Measurements from ENCODE around the gene GAS5. TPM values are rescaled to one million over a fixed set of nuclear protein-coding genes. Genes with fewer than 3 reads are reported as not detected.
A peak's percentile ranks its signal among the peaks of the same experiment; 100 is the strongest.

Gene GAS5
- total RNA-seq, 1 donor from 2014 or later = 701 TPM

DNA sequence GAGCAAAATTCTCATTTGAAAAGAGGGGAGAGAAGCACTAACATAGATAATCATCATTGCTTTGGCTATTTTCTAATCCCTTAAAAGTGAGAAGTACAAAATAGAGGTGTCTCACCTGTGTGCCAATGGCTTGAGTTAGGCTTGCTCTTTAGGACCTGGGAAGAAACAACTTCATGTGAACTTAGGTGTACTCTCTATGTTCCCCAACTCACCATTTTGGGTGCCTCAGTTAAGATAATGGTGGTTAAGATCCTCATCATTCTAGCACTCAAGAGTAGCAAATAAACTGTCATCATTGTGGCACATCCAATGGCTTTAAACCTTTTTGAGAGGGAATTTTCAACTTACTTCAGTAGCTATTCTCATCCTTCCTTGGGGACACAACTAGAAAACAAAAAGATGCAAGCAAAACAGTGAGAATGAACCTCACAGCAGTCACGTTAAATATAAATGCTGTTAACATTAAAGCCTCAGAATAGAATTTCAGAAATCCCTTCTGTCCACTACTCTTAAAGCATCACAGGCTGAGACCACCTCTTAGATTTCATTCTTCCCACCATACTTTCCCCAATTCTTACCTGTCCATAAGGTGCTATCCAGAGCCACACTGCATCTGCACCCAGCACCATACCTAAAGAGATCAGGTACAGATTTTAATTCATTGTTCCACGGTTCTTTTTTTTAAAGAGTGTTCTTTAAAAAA is 1.2 kb downstream of the GAS5 start:
- CTCF ChIA-PET = no interaction called here
- Mint-ChIP-seq H3K9me3 (no peaks in the 10 kb centered on the region), H3K4me1 (peaks cover 82% of the 10 kb centered on the region), H3K27ac (peak overlapping the region; percentile 97), H3K27me3 (no peaks in the 10 kb centered on the region), H3K4me3 (peak overlapping the region; percentile 97), H3K36me3 (ENCODE audit: low read depth) (peaks cover 75% of the 10 kb centered on the region)
- ATAC-seq (ENCODE audit: low read depth) (no peak), DNase-seq (no peak)
- POLR2A ChIA-PET = interaction anchor here (1.3 to 3.1 kb wide), 5 partner anchors 10 to 1048 kb away, joined by 4 to 22 read pairs (median 5); partner anchors contain the start of genes CENPL, DARS2 and RC3H1
- TF ChIP-seq, protein P1, sequence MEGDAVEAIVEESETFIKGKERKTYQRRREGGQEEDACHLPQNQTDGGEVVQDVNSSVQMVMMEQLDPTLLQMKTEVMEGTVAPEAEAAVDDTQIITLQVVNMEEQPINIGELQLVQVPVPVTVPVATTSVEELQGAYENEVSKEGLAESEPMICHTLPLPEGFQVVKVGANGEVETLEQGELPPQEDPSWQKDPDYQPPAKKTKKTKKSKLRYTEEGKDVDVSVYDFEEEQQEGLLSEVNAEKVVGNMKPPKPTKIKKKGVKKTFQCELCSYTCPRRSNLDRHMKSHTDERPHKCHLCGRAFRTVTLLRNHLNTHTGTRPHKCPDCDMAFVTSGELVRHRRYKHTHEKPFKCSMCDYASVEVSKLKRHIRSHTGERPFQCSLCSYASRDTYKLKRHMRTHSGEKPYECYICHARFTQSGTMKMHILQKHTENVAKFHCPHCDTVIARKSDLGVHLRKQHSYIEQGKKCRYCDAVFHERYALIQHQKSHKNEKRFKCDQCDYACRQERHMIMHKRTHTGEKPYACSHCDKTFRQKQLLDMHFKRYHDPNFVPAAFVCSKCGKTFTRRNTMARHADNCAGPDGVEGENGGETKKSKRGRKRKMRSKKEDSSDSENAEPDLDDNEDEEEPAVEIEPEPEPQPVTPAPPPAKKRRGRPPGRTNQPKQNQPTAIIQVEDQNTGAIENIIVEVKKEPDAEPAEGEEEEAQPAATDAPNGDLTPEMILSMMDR (IDR thresholded peaks at IDR 0.05) = no peak
- intact Hi-C loops (cut with micrococcal nuclease) = loop anchor here (10.0 kb wide), 1 partner anchor 878 kb away; no protein-coding TSS in a partner anchor

DNA sequence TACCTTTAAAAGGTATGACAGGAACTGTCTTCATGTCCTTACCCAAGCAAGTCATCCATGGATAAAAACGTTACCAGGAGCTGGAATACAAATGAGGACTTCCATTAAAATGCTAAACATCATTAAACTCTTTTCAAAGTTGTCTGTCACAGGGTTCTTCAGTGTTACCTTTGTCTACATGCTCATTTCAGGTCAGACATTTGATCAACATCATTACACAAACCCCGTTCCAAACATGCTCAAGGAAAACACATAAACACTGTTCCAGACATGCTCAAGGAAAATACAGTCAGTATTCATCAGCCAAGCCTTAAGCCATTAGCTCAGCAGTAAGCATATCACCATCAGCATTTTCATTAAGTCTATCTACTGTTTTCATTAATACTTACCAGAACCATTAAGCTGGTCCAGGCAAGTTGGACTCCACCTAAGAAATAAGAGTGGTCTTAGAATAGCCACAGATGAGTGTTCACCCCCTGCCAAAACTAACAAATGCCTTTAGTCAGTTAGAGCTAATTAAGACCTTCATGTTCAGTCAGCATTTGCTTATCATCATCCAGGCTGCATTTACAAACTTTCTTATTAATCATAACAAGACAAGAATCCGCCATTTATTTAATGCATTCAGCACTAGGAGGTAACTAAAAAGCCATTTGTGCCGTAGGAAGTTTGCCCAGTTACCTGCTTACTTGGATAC is 2.2 kb downstream of the GAS5 start:
- Mint-ChIP-seq H3K4me1 (peaks cover 73% of the 10 kb centered on the region), H3K27me3 (no peaks in the 10 kb centered on the region), H3K36me3 (ENCODE audit: low read depth) (peaks cover 71% of the 10 kb centered on the region), H3K9me3 (no peaks in the 10 kb centered on the region), H3K27ac (peak overlapping the region; percentile 97), H3K4me3 (peak overlapping the region; percentile 97)
- intact Hi-C loops (cut with micrococcal nuclease) = loop anchor here (10.0 kb wide), 1 partner anchor 879 kb away; no protein-coding TSS in a partner anchor
- CTCF ChIA-PET = no interaction called here
- TF ChIP-seq, protein P1 (IDR thresholded peaks at IDR 0.05) = no peak
- no peak for DNase-seq
- POLR2A ChIA-PET = interaction anchor here (1.2 to 2.3 kb wide), 5 partner anchors 9 to 1047 kb away, joined by 4 to 10 read pairs (median 5); partner anchors contain the start of genes CENPL and DARS2
- no peak for ATAC-seq (ENCODE audit: low read depth)

DNA sequence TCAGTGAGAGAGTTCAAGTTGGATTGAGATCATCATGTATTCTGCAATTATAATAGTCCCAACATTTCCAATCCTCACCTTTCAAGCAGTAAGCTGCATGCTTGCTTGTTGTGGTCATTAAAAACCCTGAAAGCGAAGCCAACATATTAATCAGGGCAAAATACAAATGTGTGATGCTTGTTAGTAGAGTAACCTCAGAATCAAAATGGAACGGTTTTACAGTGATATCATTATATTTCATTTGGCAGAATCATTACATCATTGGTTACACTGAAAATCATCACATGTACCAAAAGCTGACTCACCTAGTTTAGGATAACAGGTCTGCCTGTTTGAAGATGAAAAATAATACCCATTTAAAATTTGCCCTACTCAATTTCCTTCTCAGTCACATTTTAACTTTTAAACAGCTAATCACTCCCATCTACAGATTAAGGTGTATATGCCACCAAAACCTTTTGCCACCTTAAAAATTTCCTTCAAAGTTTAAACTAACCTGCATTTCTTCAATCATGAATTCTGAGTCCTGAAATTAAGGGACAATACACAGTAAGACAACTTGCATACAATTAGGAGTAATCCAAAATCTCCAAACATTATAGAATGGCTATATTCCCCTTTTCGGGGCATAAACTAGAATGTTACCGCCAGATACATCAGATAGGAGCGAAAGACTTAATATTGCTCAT is 3.5 kb downstream of the GAS5 start:
- H3K9me3 Mint-ChIP-seq = no peaks in the 10 kb centered on the region
- peak overlapping the region; percentile 20 for H3K27ac Mint-ChIP-seq
- DNase-seq (no peak), ATAC-seq (ENCODE audit: low read depth) (no peak)
- TF ChIP-seq, protein P1 (IDR thresholded peaks at IDR 0.05) = no peak
- H3K36me3 Mint-ChIP-seq (ENCODE audit: low read depth) = peaks cover 74% of the 10 kb centered on the region
- intact Hi-C loops (cut with micrococcal nuclease) = loop anchor here (10.0 kb wide), 1 partner anchor 880 kb away; no protein-coding TSS in a partner anchor
- H3K4me3 Mint-ChIP-seq = peak overlapping the region; percentile 97
- ChIA-PET POLR2A (interaction anchor here (0.6 to 0.7 kb wide), 4 partner anchors 11 to 1319 kb away, joined by 3 to 5 read pairs (median 4); no protein-coding TSS in a partner anchor), CTCF (no interaction called here)
- peaks cover 61% of the 10 kb centered on the region for H3K4me1 Mint-ChIP-seq
- H3K27me3 Mint-ChIP-seq = no peaks in the 10 kb centered on the region

DNA sequence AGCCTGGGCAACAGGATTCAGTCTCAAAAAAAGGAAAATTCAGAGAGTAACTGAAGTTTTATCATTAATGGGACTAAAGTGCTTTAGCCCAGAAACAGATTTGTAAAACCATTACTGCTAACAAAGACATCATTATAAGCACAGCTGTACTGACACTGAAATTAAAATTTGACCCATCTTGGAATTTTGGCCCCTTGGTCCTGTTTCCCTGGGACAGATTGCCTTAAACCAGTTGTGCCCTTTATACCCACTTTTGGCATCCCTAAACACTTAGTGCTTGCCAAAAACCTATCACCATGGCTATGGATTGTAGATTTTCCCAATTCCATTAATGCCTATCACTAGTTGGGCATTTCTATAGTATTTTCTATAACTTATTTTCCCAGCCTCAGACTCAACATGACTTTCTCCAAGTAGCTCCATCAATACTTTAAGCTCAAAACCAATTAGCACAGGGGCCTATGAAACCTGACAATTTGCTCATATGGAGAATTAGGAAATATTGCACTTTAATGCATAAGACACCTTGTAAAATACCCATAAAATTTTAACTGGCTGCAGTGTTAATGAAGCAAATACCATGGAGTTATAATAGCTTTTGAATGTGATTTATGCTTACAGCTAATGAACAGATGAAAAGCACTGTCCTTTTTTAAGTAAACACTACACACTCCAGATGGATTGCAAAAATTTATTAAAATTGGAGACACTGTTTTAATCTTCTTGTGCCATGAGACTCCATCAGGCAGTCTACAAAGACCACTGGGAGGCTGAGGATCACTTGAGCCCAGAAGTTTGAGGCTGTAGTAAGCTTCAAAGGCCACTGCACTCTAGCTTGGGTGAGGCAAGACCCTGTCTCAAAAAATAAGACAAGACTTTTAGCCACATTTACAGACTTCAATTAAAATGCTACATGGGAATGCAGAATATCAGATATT is 4.3 kb downstream of the GAS5 start:
- intact Hi-C loops (cut with micrococcal nuclease) = loop anchor here (10.0 kb wide), 1 partner anchor 881 kb away; no protein-coding TSS in a partner anchor
- Mint-ChIP-seq H3K4me3 (peak overlapping the region; percentile 19), H3K27me3 (no peaks in the 10 kb centered on the region), H3K9me3 (no peaks in the 10 kb centered on the region), H3K4me1 (peaks cover 53% of the 10 kb centered on the region), H3K27ac (no peak overlapping the region), H3K36me3 (ENCODE audit: low read depth) (peaks cover 73% of the 10 kb centered on the region)
- ChIA-PET POLR2A (interaction anchor here (1.0 to 1.1 kb wide), 2 partner anchors 8 to 446 kb away, joined by 3 to 4 read pairs; no protein-coding TSS in a partner anchor), CTCF (no interaction called here)
- TF ChIP-seq, protein P1 (IDR thresholded peaks at IDR 0.05) = no peak
- DNase-seq = no peak
- no peak for ATAC-seq (ENCODE audit: low read depth)
